IMR-90 (cell line): ENCODE results near the gene KRT83. TPM values are rescaled to one million over a fixed set of nuclear protein-coding genes. Genes with fewer than 3 reads are reported as not detected.

Experiments used
- ATAC-seq: fragments of 200-7000 bp; cut with Tn5 transposase; 2 replicates; pipeline ENCODE4 v1.9.1; 2020; ENCODE audit warnings: low read depth, mild to moderate bottlenecking, moderate library complexity
- BruUV-seq: library from RNA; stranded (reverse); fragments of 400-500 nt; replicated peaks from 2 replicates; lab custom pipeline; 2021; lab: Mats Ljungman, UMichigan
- CTCF ChIA-PET: fragments of 300-600 bp; formaldehyde crosslinking; extraction: SDS; loops from one replicate; lab custom pipeline; 2021; ENCODE audit warnings: antibody characterized with exemption; lab: Yijun Ruan, JAX
- POLR2A ChIA-PET: fragments of 300-600 bp; sonication (Branson Sonifier 250); formaldehyde crosslinking; loops from one replicate; lab custom pipeline; 2022; ENCODE audit warnings: antibody characterized with exemption; ENCODE audit not compliant: unreplicated experiment; lab: Charles Lee
- DNase-seq: peaks from one replicate; pipeline ENCODE4 v3.0.0; 2013
- H2AFZ ChIP-seq: replicated peaks from 2 replicates; pipeline ENCODE3; 2013; ENCODE audit warnings: low read length, mild to moderate bottlenecking; ENCODE audit not compliant: poor library complexity
- H2AK5ac ChIP-seq: 2 replicates; pipeline ENCODE4 v1.6.1; 2013; ENCODE audit warnings: low read depth, low read length, inconsistent platforms
- H2AK9ac ChIP-seq: replicated peaks from 2 replicates; pipeline ENCODE3; 2013; ENCODE audit warnings: mild to moderate bottlenecking, low read depth, low read length, moderate library complexity; ENCODE audit not compliant: poor library complexity
- H2BK120ac ChIP-seq: 2 replicates; pipeline ENCODE4 v1.6.1; 2013; ENCODE audit warnings: low read depth, low read length, inconsistent platforms
- H2BK15ac ChIP-seq: 3 replicates; pipeline ENCODE4 v1.6.1; 2013; ENCODE audit warnings: low read depth, low read length, inconsistent platforms
- H2BK20ac ChIP-seq: 2 replicates; pipeline ENCODE4 v1.6.1; 2013; ENCODE audit warnings: low read depth, mild to moderate bottlenecking, inconsistent platforms, low read length, moderate library complexity
- H2BK5ac ChIP-seq: 2 replicates; pipeline ENCODE4 v1.6.1; 2013; ENCODE audit warnings: mild to moderate bottlenecking, low read depth, low read length, inconsistent platforms; ENCODE audit not compliant: poor library complexity, severe bottlenecking
- H3K14ac ChIP-seq: replicated peaks from 2 replicates; pipeline ENCODE4 v1.6.1; 2013; ENCODE audit warnings: low read depth, low read length, inconsistent platforms
- H3K18ac ChIP-seq: 2 replicates; pipeline ENCODE4 v1.6.1; 2013; ENCODE audit warnings: low read depth, low read length, control low read depth
- H3K23ac ChIP-seq: 2 replicates; pipeline ENCODE4 v1.6.1; 2013; ENCODE audit warnings: low read depth, low read length, inconsistent platforms
- H3K27ac ChIP-seq: 2 replicates; pipeline ENCODE4 v1.5.1; 2013; ENCODE audit warnings: mild to moderate bottlenecking, control low read depth, low read length; ENCODE audit not compliant: insufficient read depth
- H3K27me3 ChIP-seq: 2 replicates; pipeline ENCODE4 v1.6.1; 2013; ENCODE audit warnings: low read length; ENCODE audit not compliant: control insufficient read depth, insufficient read depth
- H3K36me3 ChIP-seq: 2 replicates; pipeline ENCODE4 v1.6.1; 2013; ENCODE audit warnings: low read length, mixed read lengths; ENCODE audit not compliant: control insufficient read depth, insufficient read depth
- H3K4ac ChIP-seq: 2 replicates; pipeline ENCODE4 v1.6.1; 2013; ENCODE audit warnings: low read depth, low read length, inconsistent platforms
- H3K4me1 ChIP-seq: 2 replicates; pipeline ENCODE4 v1.6.1; 2013; ENCODE audit warnings: low read length, mixed read lengths; ENCODE audit not compliant: control insufficient read depth, insufficient read depth
- H3K4me2 ChIP-seq: 2 replicates; pipeline ENCODE4 v1.6.1; 2013; ENCODE audit warnings: low read depth, mild to moderate bottlenecking, control low read depth, low read length, moderate library complexity
- H3K4me3 ChIP-seq: 2 replicates; pipeline ENCODE4 v1.5.1; 2013; ENCODE audit warnings: low read depth, mild to moderate bottlenecking, control low read depth, low read length, moderate library complexity; ENCODE audit not compliant: insufficient read depth
- H3K56ac ChIP-seq: 2 replicates; pipeline ENCODE4 v1.6.1; 2013; ENCODE audit warnings: low read length, inconsistent platforms; ENCODE audit not compliant: insufficient read depth; ENCODE audit errors: extremely low read depth
- H3K79me1 ChIP-seq, 2 experiments: 2 replicates each; pipeline ENCODE4 v1.6.1; 2013; ENCODE audit warnings: low read length in 2 of 2, inconsistent platforms in 1 of 2, low read depth in 1 of 2
- H3K9ac ChIP-seq: 2 replicates; pipeline ENCODE4 v1.6.1; 2013; ENCODE audit warnings: low read depth, low read length, control low read depth
- H3K9me1 ChIP-seq: 2 replicates; pipeline ENCODE4 v1.6.1; 2013; ENCODE audit warnings: low read length, inconsistent platforms; ENCODE audit not compliant: insufficient read depth
- H3K9me3 ChIP-seq: 2 replicates; pipeline ENCODE4 v1.6.1; 2013; ENCODE audit warnings: low read length; ENCODE audit not compliant: control insufficient read depth, insufficient read depth
- H4K20me1 ChIP-seq: 2 replicates; pipeline ENCODE4 v1.6.1; 2013; ENCODE audit warnings: low read length, inconsistent platforms; ENCODE audit not compliant: insufficient read depth
- H4K5ac ChIP-seq: 2 replicates; pipeline ENCODE4 v1.6.1; 2013; ENCODE audit warnings: mild to moderate bottlenecking, low read depth, low read length, control low read depth
- H4K8ac ChIP-seq, 2 experiments: 2 replicates each; pipeline ENCODE4 v1.6.1; 2013; ENCODE audit warnings: low read depth in 2 of 2, low read length in 2 of 2, control low read depth in 1 of 2, inconsistent platforms in 1 of 2
- H4K91ac ChIP-seq: 2 replicates; pipeline ENCODE4 v1.6.1; 2013; ENCODE audit warnings: low read depth, low read length, inconsistent platforms; ENCODE audit not compliant: insufficient read depth
- CEBPB ChIP-seq: IDR thresholded peaks from 2 replicates; pipeline ENCODE4 v1.6.1; 2012; ENCODE audit warnings: low read depth, low read length, improper control_type of control experiment
- CHD1 ChIP-seq: IDR thresholded peaks from 2 replicates; pipeline ENCODE4 v1.6.1; 2012; ENCODE audit warnings: low read depth, low read length, improper control_type of control experiment
- NFE2L2 ChIP-seq: fragments of 150-350 bp; IDR thresholded peaks from 2 replicates; pipeline ENCODE4 v1.6.1; 2016; ENCODE audit warnings: low read depth, mild to moderate bottlenecking, low read length
- POLR2A ChIP-seq: IDR thresholded peaks from 2 replicates; pipeline ENCODE4 v1.6.1; 2012; ENCODE audit warnings: mild to moderate bottlenecking, low read depth, low read length
- WGBS, 2 experiments: methylation state at CpG; one replicate each; pipeline versions ENCODE4 v1.1.5 to v1.1.7; 2013; ENCODE audit warnings: missing lambda C conversion rate in 2 of 2; ENCODE audit not compliant: insufficient read length in 1 of 2; ENCODE audit errors: extremely low coverage in 2 of 2; 5-methylcytosine and 5-hydroxymethylcytosine counted together
- dilution Hi-C: fragments of 300-500 bp; cut with HindIII; formaldehyde crosslinking; loops from one replicate; pipeline ENCODE4 v1.14.3; 2018; ENCODE audit warnings: low sequenced_read_pairs; ENCODE audit not compliant: unreplicated experiment
- in situ Hi-C: fragments of 300-500 bp; cut with MboI; formaldehyde crosslinking; loops from 3 replicates; pipeline ENCODE4 v1.14.3; 2019; ENCODE audit warnings: low sequenced_read_pairs, inconsistent platforms, mixed read lengths
- intact Hi-C: fragments of 100-400 bp; cut with micrococcal nuclease; formaldehyde crosslinking; loops from 2 replicates; pipeline ENCODE4 v1.10.0; 2022
- polyA plus RNA-seq, 3 experiments: library from polyadenylated mRNA; depleted of rRNA; stranded (reverse); fragments of >200 nt; gene quantifications; 2 replicates each; pipeline ENCODE4 v1.2.3, GENCODE V29; 2012; ENCODE audit warnings: low replicate concordance in 1 of 3
- total RNA-seq: library from RNA; depleted of rRNA; stranded (reverse); fragments of >200 nt; gene quantifications from 2 replicates; pipeline ENCODE4 v1.2.3, GENCODE V29; 2012

Gene KRT83
- total and polyA plus RNA-seq, 2 of the 4 experiments (the other 2 are of a cell fraction), result not detected

- H3K14ac ChIP-seq, result no peak overlapping the region
- H2AFZ ChIP-seq, result no peak overlapping the region
- H3K36me3 ChIP-seq, result no peaks in the 10 kb centered on the region
- WGBS, 2 experiments, result 100% methylated on average over 3 of the region's 8 CpGs; no CpG with 5 or more reads in 1 of the 2 experiments
- no peak overlapping the region for H2BK15ac ChIP-seq
- POLR2A ChIA-PET, result no interaction called here
- H4K91ac ChIP-seq, result no peak overlapping the region
- H3K9ac ChIP-seq, result no peak overlapping the region
- H2AK5ac ChIP-seq, result no peak overlapping the region
- no peak for TF ChIP-seq NFE2L2
- TF ChIP-seq POLR2A, result no peak
- no peak for TF ChIP-seq CEBPB
- no peak for TF ChIP-seq CHD1
- no peak overlapping the region for H4K5ac ChIP-seq
- no peaks in the 10 kb centered on the region for H3K9me3 ChIP-seq
- dilution Hi-C loops (no loop called here), intact Hi-C loops (no loop called here), in situ Hi-C loops (no loop called here)
- H3K56ac ChIP-seq, result no peak overlapping the region
- H2BK5ac ChIP-seq, result no peak overlapping the region
- no peak overlapping the region for H2BK20ac ChIP-seq
- H3K18ac ChIP-seq, result no peak overlapping the region
- H3K27ac ChIP-seq, result no peak overlapping the region
- H3K9me1 ChIP-seq, result no peaks in the 10 kb centered on the region
- no peak overlapping the region for H3K23ac ChIP-seq
- H3K27me3 ChIP-seq, result peaks cover 63% of the 10 kb centered on the region
- ATAC-seq, result no peak
- no peak overlapping the region for H3K4ac ChIP-seq
- DNase-seq, result no peak
- no peak overlapping the region for H4K8ac ChIP-seq
- H2BK120ac ChIP-seq, result no peak overlapping the region
- no peak overlapping the region for H3K4me2 ChIP-seq
- no peaks in the 10 kb centered on the region for H3K79me1 ChIP-seq
- no peaks in the 10 kb centered on the region for H4K20me1 ChIP-seq
- no peak overlapping the region for H3K4me3 ChIP-seq
- H3K4me1 ChIP-seq, result no peaks in the 10 kb centered on the region
- no TSS peak for BruUV-seq
- CTCF ChIA-PET, result no interaction called here
- no peak overlapping the region for H2AK9ac ChIP-seq
Observed at GRCh38 chr12:52350021-52350620, 28.9 kb upstream of the KRT83 start.
